ENCODE results near the gene PCDHGA8. TPM values are rescaled to one million over a fixed set of nuclear protein-coding genes. Genes with fewer than 3 reads are reported as not detected.
"Not testable (repeated sequence)": the region's sequence is repeated elsewhere in the genome, so short reads cannot be mapped to it uniquely, and the experiment has no call there.

PCDHGA8 gene
- total RNA-seq, 2 experiments from 2014 or later = not detected

DNA sequence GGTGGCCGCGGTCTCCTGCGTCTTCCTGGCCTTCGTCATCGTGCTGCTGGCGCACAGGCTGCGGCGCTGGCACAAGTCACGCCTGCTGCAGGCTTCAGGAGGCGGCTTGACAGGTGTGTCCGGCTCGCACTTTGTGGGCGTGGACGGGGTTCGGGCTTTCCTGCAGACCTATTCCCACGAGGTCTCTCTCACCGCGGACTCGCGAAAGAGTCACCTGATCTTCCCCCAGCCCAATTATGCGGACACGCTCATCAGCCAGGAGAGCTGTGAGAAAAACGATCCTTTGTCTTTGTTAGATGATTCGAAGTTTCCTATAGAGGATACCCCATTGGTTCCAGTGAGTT lies 22.8 kb downstream of the PCDHGA8 start:
- POLR2A ChIA-PET, DNase-seq, H3K27ac Mint-ChIP-seq, H3K4me3 Mint-ChIP-seq: not testable (repeated sequence)
- Mint-ChIP-seq H3K4me1 (peaks cover 25% of the 10 kb centered on the region), H3K9me3 (peaks cover 19% of the 10 kb centered on the region), H3K27me3 (peaks cover 57% of the 10 kb centered on the region), H3K36me3 (ENCODE audit: low read depth) (peaks cover 26% of the 10 kb centered on the region)
- CTCF ChIA-PET = interaction anchor here (1.0 kb wide), 1 partner anchor 9 kb away, joined by 3 read pairs; no protein-coding TSS in a partner anchor

DNA sequence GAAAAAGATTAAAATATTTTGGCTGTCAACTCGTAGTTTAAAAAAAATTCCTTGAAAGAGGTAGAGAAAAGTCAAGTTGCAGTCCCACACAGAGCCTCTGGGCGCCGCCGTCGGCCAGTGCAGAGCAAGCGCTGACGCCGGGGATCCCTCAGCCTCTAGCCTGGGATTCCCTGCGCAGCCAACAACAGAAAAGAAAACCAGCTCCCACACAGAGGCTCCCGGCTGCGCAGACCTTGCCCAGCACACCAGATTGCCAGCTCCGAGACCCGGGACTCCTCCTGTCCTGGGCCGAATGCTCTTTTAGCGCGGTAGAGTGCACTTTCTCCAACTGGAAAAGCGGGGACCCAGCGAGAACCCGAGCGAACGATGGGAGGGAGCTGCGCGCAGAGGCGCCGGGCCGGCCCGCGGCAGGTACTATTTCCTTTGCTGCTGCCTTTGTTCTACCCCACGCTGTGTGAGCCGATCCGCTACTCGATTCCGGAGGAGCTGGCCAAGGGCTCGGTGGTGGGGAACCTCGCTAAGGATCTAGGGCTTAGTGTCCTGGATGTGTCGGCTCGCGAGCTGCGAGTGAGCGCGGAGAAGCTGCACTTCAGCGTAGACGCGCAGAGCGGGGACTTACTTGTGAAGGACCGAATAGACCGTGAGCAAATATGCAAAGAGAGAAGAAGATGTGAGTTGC lies 25.2 kb downstream of the PCDHGA8 start, which contains the start of gene PCDHGB7:
Gene PCDHGB7, plus strand, starts transcription at position 184 of the 679 bp plus-strand sequence. Its CDS starts 183 bp downstream, at position 367.
- peak within 1 kb of the TSS; percentile 60 for H3K4me3 Mint-ChIP-seq
- peaks cover 72% of the 10 kb centered on the region for H3K27me3 Mint-ChIP-seq
- not testable (repeated sequence) for H3K27ac Mint-ChIP-seq
- H3K4me1 Mint-ChIP-seq = peaks cover 28% of the 10 kb centered on the region
- ChIA-PET CTCF (interaction anchor here (0.6 to 3.2 kb wide), 8 partner anchors 13 to 218 kb away, joined by 3 to 12 read pairs (median 3); partner anchors contain the start of genes PCDHGA12 and PCDHGB1), POLR2A (interaction anchor here (1.3 kb wide), 1 partner anchor 97 kb away, joined by 3 read pairs; the partner anchor contains the start of gene TAF7)
- peaks cover 31% of the 10 kb centered on the region for H3K36me3 Mint-ChIP-seq (ENCODE audit: low read depth)
- DNase-seq = peak; percentile 55
- H3K9me3 Mint-ChIP-seq = peaks cover 19% of the 10 kb centered on the region

DNA sequence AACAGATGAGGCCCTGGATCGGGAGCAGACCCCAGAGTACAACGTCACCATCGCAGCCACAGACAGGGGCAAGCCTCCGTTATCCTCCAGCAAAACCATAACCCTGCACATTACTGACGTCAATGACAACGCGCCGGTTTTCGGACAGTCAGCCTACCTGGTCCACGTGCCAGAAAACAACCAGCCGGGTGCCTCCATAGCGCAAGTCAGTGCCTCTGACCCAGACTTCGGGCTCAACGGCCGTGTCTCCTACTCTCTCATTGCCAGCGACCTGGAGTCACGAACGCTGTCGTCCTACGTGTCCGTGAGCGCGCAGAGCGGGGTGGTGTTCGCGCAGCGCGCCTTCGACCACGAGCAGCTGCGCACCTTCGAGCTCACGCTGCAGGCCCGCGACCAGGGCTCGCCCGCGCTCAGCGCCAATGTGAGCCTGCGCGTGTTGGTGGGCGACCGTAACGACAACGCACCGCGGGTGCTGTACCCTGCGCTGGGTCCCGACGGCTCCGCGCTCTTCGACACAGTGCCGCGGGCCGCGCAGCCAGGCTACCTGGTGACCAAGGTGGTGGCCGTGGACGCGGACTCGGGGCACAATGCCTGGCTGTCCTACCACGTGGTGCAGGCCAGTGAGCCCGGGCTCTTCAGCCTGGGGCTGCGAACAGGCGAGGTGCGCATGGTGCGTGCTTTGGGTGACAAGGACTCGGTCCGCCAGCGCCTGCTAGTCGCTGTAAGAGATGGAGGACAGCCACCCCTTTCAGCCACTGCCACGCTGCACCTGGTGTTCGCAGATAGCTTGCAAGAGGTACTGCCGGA lies 26.8 kb downstream of the PCDHGA8 start:
- POLR2A ChIA-PET = no interaction called here
- Mint-ChIP-seq H3K4me1 (peaks cover 20% of the 10 kb centered on the region), H3K27ac (peak overlapping the region; percentile 1), H3K27me3 (peaks cover 65% of the 10 kb centered on the region), H3K36me3 (ENCODE audit: low read depth) (peaks cover 26% of the 10 kb centered on the region), H3K9me3 (peaks cover 21% of the 10 kb centered on the region), H3K4me3 (no peak overlapping the region)
- DNase-seq = no peak
- CTCF ChIA-PET = interaction anchor here (2.1 to 3.2 kb wide), 2 partner anchors 11 to 94 kb away, joined by 9 to 12 read pairs; partner anchors contain the start of gene PCDHGA12

DNA sequence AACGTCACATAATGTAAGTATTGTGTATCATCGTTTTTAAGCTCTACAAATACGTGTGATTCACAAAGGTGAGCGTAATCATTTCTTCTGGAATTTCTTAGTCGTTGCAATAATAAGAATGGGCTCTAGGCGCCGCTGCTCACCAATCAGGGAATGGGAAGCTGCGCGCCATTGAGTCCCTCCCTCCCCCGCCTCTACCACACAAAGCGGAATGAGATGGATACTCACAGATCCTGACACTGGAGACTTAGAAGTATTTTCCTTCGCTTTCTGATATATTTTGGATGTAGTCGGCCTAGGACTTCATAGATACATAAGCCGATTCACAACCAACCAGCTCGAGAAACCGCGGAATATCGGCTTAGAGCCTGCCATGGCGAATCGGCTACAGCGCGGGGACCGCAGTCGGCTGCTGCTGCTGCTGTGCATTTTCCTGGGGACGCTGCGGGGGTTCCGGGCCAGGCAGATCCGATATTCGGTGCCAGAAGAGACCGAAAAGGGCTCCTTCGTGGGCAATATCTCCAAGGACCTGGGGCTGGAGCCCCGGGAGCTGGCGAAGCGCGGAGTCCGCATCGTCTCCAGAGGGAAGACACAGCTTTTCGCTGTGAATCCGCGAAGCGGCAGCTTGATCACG lies 28.5 kb downstream of the PCDHGA8 start, which contains the start of gene PCDHGA11:
Gene PCDHGA11, plus strand, starts transcription at position 197 of the 634 bp plus-strand sequence. Its CDS starts 177 bp downstream, at position 374.
- Mint-ChIP-seq H3K4me3 (peak within 1 kb of the TSS; percentile 70), H3K27ac (peak within 1 kb of the TSS; percentile 5), H3K9me3 (peaks cover 17% of the 10 kb centered on the region), H3K36me3 (ENCODE audit: low read depth) (peaks cover 23% of the 10 kb centered on the region), H3K27me3 (peaks cover 64% of the 10 kb centered on the region), H3K4me1 (peaks cover 12% of the 10 kb centered on the region)
- POLR2A ChIA-PET = interaction anchor here (0.6 to 1.6 kb wide), 7 partner anchors 8 to 97 kb away, joined by 3 to 5 read pairs (median 4); partner anchors contain the start of gene PCDHGA10
- DNase-seq = peak; percentile 46
- CTCF ChIA-PET = interaction anchor here (0.6 to 2.5 kb wide), 22 partner anchors 8 to 560 kb away, joined by 3 to 16 read pairs (median 4); partner anchors contain the start of genes PCDHGA10, PCDHGA12, PCDHGA3 and PCDHGA4

DNA sequence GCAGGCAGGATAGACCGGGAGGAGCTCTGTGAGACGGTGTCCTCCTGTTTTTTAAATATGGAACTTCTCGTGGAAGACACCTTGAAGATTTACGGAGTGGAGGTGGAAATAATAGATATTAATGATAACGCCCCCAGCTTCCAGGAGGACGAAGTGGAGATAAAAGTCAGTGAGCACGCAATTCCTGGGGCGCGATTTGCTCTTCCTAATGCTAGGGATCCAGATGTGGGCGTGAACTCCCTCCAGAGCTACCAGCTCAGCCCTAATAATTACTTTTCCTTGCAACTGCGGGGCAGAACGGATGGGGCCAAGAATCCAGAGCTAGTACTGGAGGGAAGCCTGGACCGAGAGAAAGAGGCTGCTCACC lies 29.0 kb downstream of the PCDHGA8 start:
- Mint-ChIP-seq H3K4me3 (peak overlapping the region; percentile 70), H3K27ac (no peak overlapping the region), H3K27me3 (peaks cover 66% of the 10 kb centered on the region), H3K36me3 (ENCODE audit: low read depth) (peaks cover 23% of the 10 kb centered on the region), H3K4me1 (peaks cover 12% of the 10 kb centered on the region), H3K9me3 (peaks cover 17% of the 10 kb centered on the region)
- no peak for DNase-seq
- ChIA-PET CTCF (interaction anchor here (0.8 to 2.5 kb wide), 20 partner anchors 9 to 142 kb away, joined by 3 to 16 read pairs (median 4); partner anchors contain the start of genes PCDHGA10, PCDHGA12, PCDHGA3 and PCDHGA4), POLR2A (interaction anchor here (0.6 to 1.6 kb wide), 7 partner anchors 9 to 98 kb away, joined by 3 to 5 read pairs (median 4); partner anchors contain the start of gene PCDHGA10)

DNA sequence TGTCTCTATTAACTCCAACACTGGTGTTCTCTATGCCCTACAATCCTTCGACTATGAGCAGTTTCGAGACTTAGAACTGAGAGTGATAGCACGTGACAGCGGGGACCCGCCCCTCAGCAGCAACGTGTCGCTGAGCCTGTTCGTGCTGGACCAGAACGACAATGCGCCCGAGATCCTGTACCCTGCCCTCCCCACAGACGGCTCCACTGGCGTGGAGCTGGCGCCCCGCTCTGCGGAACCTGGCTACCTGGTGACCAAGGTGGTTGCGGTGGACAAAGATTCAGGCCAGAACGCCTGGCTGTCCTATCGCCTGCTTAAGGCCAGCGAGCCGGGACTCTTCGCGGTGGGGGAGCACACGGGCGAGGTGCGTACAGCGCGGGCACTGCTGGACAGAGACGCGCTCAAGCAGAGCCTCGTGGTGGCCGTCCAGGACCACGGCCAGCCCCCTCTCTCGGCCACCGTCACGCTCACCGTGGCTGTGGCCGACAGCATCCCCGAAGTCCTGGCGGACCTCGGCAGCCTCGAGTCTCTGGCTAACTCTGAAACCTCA lies 30.4 kb downstream of the PCDHGA8 start:
- POLR2A ChIA-PET = interaction anchor here (0.7 kb wide), 1 partner anchor 104 kb away, joined by 3 read pairs; no protein-coding TSS in a partner anchor
- Mint-ChIP-seq H3K36me3 (ENCODE audit: low read depth) (peaks cover 22% of the 10 kb centered on the region), H3K4me3 (no peak overlapping the region), H3K27ac (no peak overlapping the region), H3K4me1 (peaks cover 9% of the 10 kb centered on the region), H3K9me3 (peaks cover 17% of the 10 kb centered on the region), H3K27me3 (peaks cover 65% of the 10 kb centered on the region)
- CTCF ChIA-PET = interaction anchor here (2.5 kb wide), 1 partner anchor 10 kb away, joined by 16 read pairs; the partner anchor contains the start of gene PCDHGA10
- DNase-seq = no peak

DNA sequence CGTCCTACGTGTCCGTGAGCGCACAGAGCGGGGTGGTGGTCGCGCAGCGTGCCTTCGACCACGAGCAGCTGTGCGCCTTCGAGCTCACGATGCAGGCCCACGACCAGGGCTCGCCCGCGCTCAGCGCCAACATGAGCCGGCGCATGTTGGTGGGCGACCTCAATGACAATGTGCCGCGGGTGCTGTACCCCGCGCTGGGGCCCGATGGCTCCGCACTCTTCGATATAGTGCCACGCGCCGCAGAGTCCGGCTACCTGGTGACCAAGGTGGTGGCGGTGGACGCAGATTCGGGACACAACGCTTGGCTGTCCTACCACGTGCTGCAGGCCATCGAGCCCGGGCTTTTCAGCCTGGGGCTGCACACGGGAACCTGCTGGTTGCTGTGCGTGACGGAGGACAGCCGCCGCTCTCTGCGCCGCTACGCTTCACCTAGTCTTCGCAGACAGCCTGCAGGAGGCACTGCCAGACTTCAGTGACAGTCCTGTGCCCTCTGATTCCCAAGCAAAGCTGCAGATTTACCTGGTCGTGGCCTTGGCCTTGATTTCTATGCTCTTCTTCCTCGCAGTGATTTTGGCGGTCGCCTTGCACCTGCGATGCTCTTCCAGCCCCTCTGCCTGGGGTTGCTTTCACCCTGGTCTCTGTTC lies 35.5 kb downstream of the PCDHGA8 start:
- Mint-ChIP-seq H3K27ac (no peak overlapping the region), H3K4me3 (no peak overlapping the region), H3K36me3 (ENCODE audit: low read depth) (peaks cover 13% of the 10 kb centered on the region), H3K9me3 (peaks cover 12% of the 10 kb centered on the region), H3K27me3 (peaks cover 53% of the 10 kb centered on the region), H3K4me1 (peaks cover 6% of the 10 kb centered on the region)
- CTCF ChIA-PET = interaction anchor here (1.0 kb wide), 1 partner anchor 10 kb away, joined by 4 read pairs; no protein-coding TSS in a partner anchor
- POLR2A ChIA-PET = no interaction called here
- DNase-seq = no peak

DNA sequence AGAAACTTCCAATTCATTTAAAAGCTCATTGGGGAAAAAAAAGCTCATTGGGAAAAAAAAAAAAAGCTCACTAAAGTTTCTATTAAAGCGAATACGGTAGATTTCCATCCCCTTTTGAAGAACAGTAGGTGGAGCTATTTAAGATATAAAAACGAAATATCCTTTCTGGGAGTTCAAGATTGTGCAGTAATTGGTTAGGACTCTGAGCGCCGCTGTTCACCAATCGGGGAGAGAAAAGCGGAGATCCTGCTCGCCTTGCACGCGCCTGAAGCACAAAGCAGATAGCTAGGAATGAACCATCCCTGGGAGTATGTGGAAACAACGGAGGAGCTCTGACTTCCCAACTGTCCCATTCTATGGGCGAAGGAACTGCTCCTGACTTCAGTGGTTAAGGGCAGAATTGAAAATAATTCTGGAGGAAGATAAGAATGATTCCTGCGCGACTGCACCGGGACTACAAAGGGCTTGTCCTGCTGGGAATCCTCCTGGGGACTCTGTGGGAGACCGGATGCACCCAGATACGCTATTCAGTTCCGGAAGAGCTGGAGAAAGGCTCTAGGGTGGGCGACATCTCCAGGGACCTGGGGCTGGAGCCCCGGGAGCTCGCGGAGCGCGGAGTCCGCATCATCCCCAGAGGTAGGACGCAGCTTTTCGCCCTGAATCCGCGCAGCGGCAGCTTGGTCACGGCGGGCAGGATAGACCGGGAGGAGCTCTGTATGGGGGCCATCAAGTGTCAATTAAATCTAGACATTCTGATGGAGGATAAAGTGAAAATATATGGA lies 38.1 kb downstream of the PCDHGA8 start, which contains the start of gene PCDHGA12:
Gene PCDHGA12, plus strand, starts transcription at position 176 of the 782 bp plus-strand sequence. Its CDS starts 253 bp downstream, at position 429.
- no peak for DNase-seq
- peaks cover 42% of the 10 kb centered on the region for H3K27me3 Mint-ChIP-seq

DNA sequence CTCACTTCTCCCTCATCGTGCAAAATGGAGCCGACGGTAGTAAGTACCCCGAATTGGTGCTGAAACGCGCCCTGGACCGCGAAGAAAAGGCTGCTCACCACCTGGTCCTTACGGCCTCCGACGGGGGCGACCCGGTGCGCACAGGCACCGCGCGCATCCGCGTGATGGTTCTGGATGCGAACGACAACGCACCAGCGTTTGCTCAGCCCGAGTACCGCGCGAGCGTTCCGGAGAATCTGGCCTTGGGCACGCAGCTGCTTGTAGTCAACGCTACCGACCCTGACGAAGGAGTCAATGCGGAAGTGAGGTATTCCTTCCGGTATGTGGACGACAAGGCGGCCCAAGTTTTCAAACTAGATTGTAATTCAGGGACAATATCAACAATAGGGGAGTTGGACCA lies 38.9 kb downstream of the PCDHGA8 start:
- peaks cover 40% of the 10 kb centered on the region for H3K27me3 Mint-ChIP-seq
- H3K4me1 Mint-ChIP-seq = peaks cover 6% of the 10 kb centered on the region
- POLR2A ChIA-PET = interaction anchor here (0.7 to 1.1 kb wide), 2 partner anchors 10 to 32 kb away, joined by 3 read pairs; partner anchors contain the start of gene PCDHGA11
- CTCF ChIA-PET = interaction anchor here (0.6 to 2.2 kb wide), 11 partner anchors 10 to 133 kb away, joined by 3 to 16 read pairs (median 7); partner anchors contain the start of genes PCDHGA10, PCDHGA11, PCDHGB6 and PCDHGB7
- H3K9me3 Mint-ChIP-seq = peaks cover 13% of the 10 kb centered on the region
- peak overlapping the region; percentile 53 for H3K4me3 Mint-ChIP-seq
- H3K27ac Mint-ChIP-seq = no peak overlapping the region
- peaks cover 13% of the 10 kb centered on the region for H3K36me3 Mint-ChIP-seq (ENCODE audit: low read depth)
- DNase-seq = no peak

More for the DNA sequence above, 38.1 kb downstream of the PCDHGA8 start, which contains the start of gene PCDHGA12:
- Mint-ChIP-seq H3K27ac (peak within 1 kb of the TSS; percentile 41), H3K36me3 (ENCODE audit: low read depth) (peaks cover 13% of the 10 kb centered on the region), H3K9me3 (peaks cover 13% of the 10 kb centered on the region), H3K4me1 (peaks cover 6% of the 10 kb centered on the region), H3K4me3 (peak within 1 kb of the TSS; percentile 53)
- ChIA-PET POLR2A (interaction anchor here (0.7 to 1.1 kb wide), 3 partner anchors 9 to 32 kb away, joined by 3 read pairs; partner anchors contain the start of gene PCDHGA11), CTCF (interaction anchor here (0.6 to 2.2 kb wide), 19 partner anchors 9 to 189 kb away, joined by 3 to 16 read pairs (median 4); partner anchors contain the start of genes DIAPH1, PCDHGA10, PCDHGA11 and PCDHGB6)

DNA sequence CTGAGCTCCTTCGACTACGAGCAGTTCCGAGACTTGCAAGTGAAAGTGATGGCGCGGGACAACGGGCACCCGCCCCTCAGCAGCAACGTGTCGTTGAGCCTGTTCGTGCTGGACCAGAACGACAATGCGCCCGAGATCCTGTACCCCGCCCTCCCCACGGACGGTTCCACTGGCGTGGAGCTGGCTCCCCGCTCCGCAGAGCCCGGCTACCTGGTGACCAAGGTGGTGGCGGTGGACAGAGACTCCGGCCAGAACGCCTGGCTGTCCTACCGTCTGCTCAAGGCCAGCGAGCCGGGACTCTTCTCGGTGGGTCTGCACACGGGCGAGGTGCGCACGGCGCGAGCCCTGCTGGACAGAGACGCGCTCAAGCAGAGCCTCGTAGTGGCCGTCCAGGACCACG lies 39.9 kb downstream of the PCDHGA8 start:
- H3K4me3 Mint-ChIP-seq, DNase-seq, POLR2A ChIA-PET, H3K4me1 Mint-ChIP-seq, H3K27ac Mint-ChIP-seq, CTCF ChIA-PET: not testable (repeated sequence)
- Mint-ChIP-seq H3K27me3 (peaks cover 33% of the 10 kb centered on the region), H3K36me3 (ENCODE audit: low read depth) (peaks cover 13% of the 10 kb centered on the region), H3K9me3 (peaks cover 13% of the 10 kb centered on the region)

Data from activated CD4-positive, alpha-beta memory T cell treated with anti-CD3 and anti-CD28 coated beads, Interleukin-2, amount 10 ng/mL, durations not matched to agents 7 days and 5 days (primary cell).